Measurements from ENCODE around the gene SLC24A3.
A peak's percentile ranks its signal among the peaks of the same experiment; 100 is the strongest.

SLC24A3 gene

GRCh38 chr20:19272976-19273654 lies 60.7 kb downstream of the SLC24A3 start:
- Histone ChIP-seq H3K9ac (ENCODE audit: low read depth, low read length, poor library complexity) (no peak overlapping the region), H2AFZ (ENCODE audit: low read length) (no peak overlapping the region), H3K18ac (ENCODE audit: low read length) (peak overlapping the region; percentile 35), H3K27me3 (ENCODE audit: control insufficient read depth in 3 of 3, insufficient read depth in 3 of 3, low read depth in 1 of 3, low read length in 3 of 3) (no peaks in the 10 kb centered on the region), H2BK120ac (ENCODE audit: low read depth, low read length) (no peak overlapping the region), H4K91ac (ENCODE audit: low read depth, low read length, poor library complexity) (no peak overlapping the region), H2AK5ac (ENCODE audit: low read depth, low read length) (no peak overlapping the region), H3K4me3 (ENCODE audit: low read length in 2 of 2) (no peak overlapping the region), H3K4me2 (ENCODE audit: insufficient read depth, low read length, poor library complexity, severe bottlenecking) (no peak overlapping the region), H4K8ac (ENCODE audit: low read depth, low read length) (no peak overlapping the region), H3K14ac (ENCODE audit: low read length) (no peak overlapping the region), H3K27ac (replicated peaks; ENCODE audit: low read length) (no peak overlapping the region), H3K23ac (ENCODE audit: low read depth, low read length, poor library complexity) (no peak overlapping the region), H2BK5ac (ENCODE audit: low read length) (no peak overlapping the region), H3K36me3 (replicated peaks in 1 of 2; ENCODE audit: control insufficient read depth in 2 of 2, insufficient read depth in 2 of 2, low read length in 2 of 2) (no peaks in the 10 kb centered on the region), H3K9me3 (replicated peaks in 1 of 2; ENCODE audit: control insufficient read depth in 2 of 2, insufficient read depth in 1 of 2, low read depth in 1 of 2, low read length in 2 of 2) (no peaks in the 10 kb centered on the region), H2BK15ac (ENCODE audit: low read length) (peak overlapping the region; percentile 49), H2BK12ac (ENCODE audit: low read length) (no peak overlapping the region), H3K4me1 (ENCODE audit: control insufficient read depth in 2 of 2, insufficient read depth in 1 of 2, low read depth in 1 of 2, low read length in 2 of 2) (peaks cover 0 to 5% of the 10 kb centered on the region in 2 donors), H3K79me1 (ENCODE audit: low read depth, low read length) (no peaks in the 10 kb centered on the region), H3K4ac (ENCODE audit: low read length) (no peak overlapping the region)
- WGBS, 2 donors (ENCODE audit: extremely low coverage in 2 of 2, insufficient read length in 2 of 2, insufficient replicate concordance in 1 of 2): no CpG with 5 or more reads among the region's 6 CpGs
- DNase-seq (ENCODE audit: low spot score): no peak

DNA sequence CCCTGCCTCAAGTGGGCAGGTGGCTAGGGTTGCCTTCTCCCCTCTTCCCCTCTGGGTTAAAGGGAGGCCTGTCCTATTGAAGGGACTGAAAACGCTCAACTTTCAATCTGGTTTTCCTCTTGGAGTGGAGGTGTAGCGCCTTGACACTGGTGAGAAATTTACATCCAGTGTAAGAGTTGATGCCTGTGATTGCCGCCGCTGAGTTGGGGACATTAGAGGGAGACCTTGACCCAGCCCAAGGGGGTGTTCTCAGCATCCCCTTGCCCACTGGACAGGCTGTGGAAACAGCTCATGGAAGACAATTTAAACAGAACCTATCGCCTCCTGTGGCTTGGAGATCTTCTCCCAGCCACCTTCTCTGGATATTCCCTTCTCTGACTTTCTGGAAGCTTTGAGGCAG lies 61.6 kb downstream of the SLC24A3 start:
- Histone ChIP-seq H2BK15ac (ENCODE audit: low read length) (no peak overlapping the region), H3K4me1 (ENCODE audit: control insufficient read depth in 2 of 2, insufficient read depth in 1 of 2, low read depth in 1 of 2, low read length in 2 of 2) (peaks cover 0 to 5% of the 10 kb centered on the region in 2 donors), H3K23ac (ENCODE audit: low read depth, low read length, poor library complexity) (no peak overlapping the region), H3K4ac (ENCODE audit: low read length) (no peak overlapping the region), H3K9ac (ENCODE audit: low read depth, low read length, poor library complexity) (no peak overlapping the region), H3K27ac (replicated peaks; ENCODE audit: low read length) (no peak overlapping the region), H3K79me1 (ENCODE audit: low read depth, low read length) (no peaks in the 10 kb centered on the region), H4K8ac (ENCODE audit: low read depth, low read length) (no peak overlapping the region), H2BK5ac (ENCODE audit: low read length) (no peak overlapping the region), H3K18ac (ENCODE audit: low read length) (no peak overlapping the region), H2AFZ (ENCODE audit: low read length) (no peak overlapping the region), H3K27me3 (ENCODE audit: control insufficient read depth in 3 of 3, insufficient read depth in 3 of 3, low read depth in 1 of 3, low read length in 3 of 3) (no peaks in the 10 kb centered on the region), H3K14ac (ENCODE audit: low read length) (no peak overlapping the region), H2BK120ac (ENCODE audit: low read depth, low read length) (no peak overlapping the region), H2AK5ac (ENCODE audit: low read depth, low read length) (no peak overlapping the region), H3K9me3 (replicated peaks in 1 of 2; ENCODE audit: control insufficient read depth in 2 of 2, insufficient read depth in 1 of 2, low read depth in 1 of 2, low read length in 2 of 2) (no peaks in the 10 kb centered on the region), H4K91ac (ENCODE audit: low read depth, low read length, poor library complexity) (no peak overlapping the region), H2BK12ac (ENCODE audit: low read length) (no peak overlapping the region), H3K4me3 (ENCODE audit: low read length in 2 of 2) (no peak overlapping the region), H3K36me3 (replicated peaks in 1 of 2; ENCODE audit: control insufficient read depth in 2 of 2, insufficient read depth in 2 of 2, low read length in 2 of 2) (no peaks in the 10 kb centered on the region), H3K4me2 (ENCODE audit: insufficient read depth, low read length, poor library complexity, severe bottlenecking) (no peak overlapping the region)
- WGBS, 2 donors (ENCODE audit: extremely low coverage in 2 of 2, insufficient read length in 2 of 2, insufficient replicate concordance in 1 of 2): no CpG with 5 or more reads among the region's 5 CpGs
- DNase-seq (ENCODE audit: low spot score): no peak

DNA sequence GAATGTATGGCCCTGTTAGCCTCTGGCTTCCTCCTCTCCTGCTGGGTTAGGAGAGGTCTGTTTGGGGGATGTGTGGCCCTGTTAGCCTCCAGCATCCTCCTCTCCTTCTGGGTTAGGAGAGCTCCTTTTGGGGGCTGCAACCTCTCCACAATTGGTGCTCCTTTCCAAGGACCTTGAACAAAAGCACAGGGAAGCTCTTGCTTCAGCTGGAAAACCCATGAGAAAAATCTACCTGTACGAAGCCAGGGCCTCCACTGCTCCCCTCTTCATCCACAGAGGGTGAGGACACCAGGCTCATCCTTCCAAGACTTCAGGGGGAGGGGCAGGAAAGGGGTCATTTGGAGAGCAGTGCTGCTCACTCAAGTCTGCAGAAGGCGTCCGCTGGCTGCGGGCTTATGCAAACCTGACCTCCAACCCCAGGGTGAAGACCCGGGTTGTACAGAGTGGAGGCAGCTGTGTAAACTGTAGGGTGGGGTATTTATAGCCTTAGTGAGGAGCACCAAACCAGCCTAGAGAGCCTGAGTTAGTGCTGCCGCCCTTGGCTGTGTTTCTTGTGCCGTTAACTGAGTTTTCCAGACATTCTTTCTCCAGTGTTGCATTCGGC lies 62.1 kb downstream of the SLC24A3 start:
- Histone ChIP-seq H3K27ac (replicated peaks; ENCODE audit: low read length) (no peak overlapping the region), H4K8ac (ENCODE audit: low read depth, low read length) (no peak overlapping the region), H3K79me1 (ENCODE audit: low read depth, low read length) (no peaks in the 10 kb centered on the region), H2BK120ac (ENCODE audit: low read depth, low read length) (no peak overlapping the region), H3K4me3 (ENCODE audit: low read length in 2 of 2) (no peak overlapping the region), H3K4me1 (ENCODE audit: control insufficient read depth in 2 of 2, insufficient read depth in 1 of 2, low read depth in 1 of 2, low read length in 2 of 2) (peaks cover 0 to 5% of the 10 kb centered on the region in 2 donors), H2AFZ (ENCODE audit: low read length) (no peak overlapping the region), H3K14ac (ENCODE audit: low read length) (no peak overlapping the region), H3K23ac (ENCODE audit: low read depth, low read length, poor library complexity) (no peak overlapping the region), H3K27me3 (ENCODE audit: control insufficient read depth in 3 of 3, insufficient read depth in 3 of 3, low read depth in 1 of 3, low read length in 3 of 3) (no peaks in the 10 kb centered on the region), H3K4ac (ENCODE audit: low read length) (no peak overlapping the region), H3K4me2 (ENCODE audit: insufficient read depth, low read length, poor library complexity, severe bottlenecking) (no peak overlapping the region), H4K91ac (ENCODE audit: low read depth, low read length, poor library complexity) (no peak overlapping the region), H2BK5ac (ENCODE audit: low read length) (no peak overlapping the region), H2AK5ac (ENCODE audit: low read depth, low read length) (no peak overlapping the region), H3K9me3 (replicated peaks in 1 of 2; ENCODE audit: control insufficient read depth in 2 of 2, insufficient read depth in 1 of 2, low read depth in 1 of 2, low read length in 2 of 2) (no peaks in the 10 kb centered on the region), H2BK15ac (ENCODE audit: low read length) (no peak overlapping the region), H3K18ac (ENCODE audit: low read length) (no peak overlapping the region), H3K36me3 (replicated peaks in 1 of 2; ENCODE audit: control insufficient read depth in 2 of 2, insufficient read depth in 2 of 2, low read length in 2 of 2) (no peaks in the 10 kb centered on the region), H2BK12ac (ENCODE audit: low read length) (no peak overlapping the region), H3K9ac (ENCODE audit: low read depth, low read length, poor library complexity) (no peak overlapping the region)
- no peak for DNase-seq (ENCODE audit: low spot score)
- WGBS, 2 donors (ENCODE audit: extremely low coverage in 2 of 2, insufficient read length in 2 of 2, insufficient replicate concordance in 1 of 2): no CpG with 5 or more reads among the region's 8 CpGs

GRCh38 chr20:19275038-19275629 lies 62.7 kb downstream of the SLC24A3 start:
- Histone ChIP-seq H2BK12ac (ENCODE audit: low read length) (no peak overlapping the region), H2BK5ac (ENCODE audit: low read length) (no peak overlapping the region), H3K27ac (replicated peaks; ENCODE audit: low read length) (no peak overlapping the region), H4K91ac (ENCODE audit: low read depth, low read length, poor library complexity) (no peak overlapping the region), H2AFZ (ENCODE audit: low read length) (no peak overlapping the region), H3K4me3 (ENCODE audit: low read length in 2 of 2) (no peak overlapping the region), H4K8ac (ENCODE audit: low read depth, low read length) (no peak overlapping the region), H3K36me3 (replicated peaks in 1 of 2; ENCODE audit: control insufficient read depth in 2 of 2, insufficient read depth in 2 of 2, low read length in 2 of 2) (no peaks in the 10 kb centered on the region), H3K23ac (ENCODE audit: low read depth, low read length, poor library complexity) (no peak overlapping the region), H3K4me1 (ENCODE audit: control insufficient read depth in 2 of 2, insufficient read depth in 1 of 2, low read depth in 1 of 2, low read length in 2 of 2) (peaks cover 0 to 5% of the 10 kb centered on the region in 2 donors), H3K4me2 (ENCODE audit: insufficient read depth, low read length, poor library complexity, severe bottlenecking) (no peak overlapping the region), H2BK120ac (ENCODE audit: low read depth, low read length) (no peak overlapping the region), H3K9ac (ENCODE audit: low read depth, low read length, poor library complexity) (no peak overlapping the region), H2AK5ac (ENCODE audit: low read depth, low read length) (no peak overlapping the region), H3K9me3 (replicated peaks in 1 of 2; ENCODE audit: control insufficient read depth in 2 of 2, insufficient read depth in 1 of 2, low read depth in 1 of 2, low read length in 2 of 2) (no peaks in the 10 kb centered on the region), H2BK15ac (ENCODE audit: low read length) (no peak overlapping the region), H3K14ac (ENCODE audit: low read length) (no peak overlapping the region), H3K79me1 (ENCODE audit: low read depth, low read length) (no peaks in the 10 kb centered on the region), H3K18ac (ENCODE audit: low read length) (no peak overlapping the region), H3K27me3 (ENCODE audit: control insufficient read depth in 3 of 3, insufficient read depth in 3 of 3, low read depth in 1 of 3, low read length in 3 of 3) (no peaks in the 10 kb centered on the region), H3K4ac (ENCODE audit: low read length) (no peak overlapping the region)
- no peak for DNase-seq (ENCODE audit: low spot score)
- no CpG with 5 or more reads among the region's 3 CpGs for WGBS, 2 donors (ENCODE audit: extremely low coverage in 2 of 2, insufficient read length in 2 of 2, insufficient replicate concordance in 1 of 2)
